HUDEP-2 (cell line): ENCODE data around the gene TRIM49B.
"Not testable (repeated sequence)": the region's sequence is repeated elsewhere in the genome, so short reads cannot be mapped to it uniquely, and the experiment has no call there.

Experiments used
- DNase-seq, 76 experiments: peaks; one replicate each; lab custom pipeline; 2025; ENCODE audit not compliant: unreplicated experiment in 76 of 76; lab: John Stamatoyannopoulos, UW

Gene TRIM49B

GRCh38 chr11:49028523-49028922 is at the start of gene TRIM49B:
Gene TRIM49B, plus strand, starts transcription at chr11:49028823. Its CDS starts 2,777 bp downstream, at chr11:49031600.
- not testable (repeated sequence) for DNase-seq

- not testable (repeated sequence) for DNase-seq
These were observed 44.8 kb upstream of the TRIM49B start, which contains the start of gene TRIM51G for GRCh38 chr11:48983785-48984184. Gene TRIM51G, minus strand, starts transcription at chr11:48983885. Its CDS starts 2,190 bp downstream, at chr11:48981695.

GRCh38 chr11:49048229-49048628 is 19.6 kb downstream of the TRIM49B start:
- not testable (repeated sequence) for DNase-seq

- not testable (repeated sequence) for DNase-seq
These were observed 21.2 kb downstream of the TRIM49B start for GRCh38 chr11:49049821-49050220.

- DNase-seq, result not testable (repeated sequence)
These were observed 30.4 kb downstream of the TRIM49B start, which contains the start of gene TRIM64C for GRCh38 chr11:49059012-49059411. Gene TRIM64C, minus strand, starts transcription at chr11:49059112. Its CDS starts 0 bp downstream, at chr11:49059112.

GRCh38 chr11:49069897-49070296 is 41.3 kb downstream of the TRIM49B start:
- DNase-seq, result not testable (repeated sequence)
